A673 (cell line): ENCODE measurements around the gene ZNF483. TPM values are rescaled to one million over a fixed set of nuclear protein-coding genes. Genes with fewer than 3 reads are reported as not detected.

Experiments used
- BruUV-seq: library from RNA; stranded (reverse); fragments of 400-500 nt; replicated peaks from 2 replicates; lab custom pipeline; 2021; lab: Mats Ljungman, UMichigan
- CTCF ChIA-PET: fragments of 300-600 bp; sonication (Branson Sonifier 250); formaldehyde crosslinking; loops from one replicate; lab custom pipeline; 2022; ENCODE audit warnings: antibody characterized with exemption; lab: Charles Lee
- POLR2A ChIA-PET: fragments of 300-600 bp; sonication (Branson Sonifier 250); formaldehyde crosslinking; loops from one replicate; lab custom pipeline; 2022; ENCODE audit warnings: antibody characterized with exemption; ENCODE audit not compliant: low non-redundant PET; lab: Charles Lee
- DNase-seq: peaks from one replicate; pipeline ENCODE4 v3.0.0-alpha.2; 2015; ENCODE audit warnings: low spot score
- H3K27ac ChIP-seq: fragments of 200-600 bp; sonication (generic); 2 replicates; pipeline ENCODE4 v1.5.1; 2016; ENCODE audit warnings: mixed run types, low read depth, mild to moderate bottlenecking, mixed read lengths, antibody characterized with exemption, low read length; ENCODE audit not compliant: poor library complexity, severe bottlenecking
- H3K27me3 ChIP-seq: fragments of 200-600 bp; sonication (generic); replicated peaks from 2 replicates; pipeline ENCODE4 v1.6.1; 2017; ENCODE audit warnings: mixed run types, low read depth, mild to moderate bottlenecking, mixed read lengths, antibody characterized with exemption, low read length; ENCODE audit not compliant: insufficient read depth, poor library complexity
- H3K36me3 ChIP-seq: fragments of 200-600 bp; sonication (generic); 2 replicates; pipeline ENCODE4 v1.6.1; 2016; ENCODE audit warnings: mixed run types, mild to moderate bottlenecking, mixed read lengths, antibody characterized with exemption, low read length; ENCODE audit not compliant: insufficient read depth, poor library complexity, severe bottlenecking
- H3K4me1 ChIP-seq: fragments of 200-600 bp; sonication (generic); 2 replicates; pipeline ENCODE4 v1.6.1; 2017; ENCODE audit warnings: mixed run types, mild to moderate bottlenecking, mixed read lengths, antibody characterized with exemption, low read length; ENCODE audit not compliant: insufficient read depth, poor library complexity, severe bottlenecking
- H3K4me3 ChIP-seq: fragments of 200-600 bp; sonication (generic); 2 replicates; pipeline ENCODE4 v1.5.1; 2016; ENCODE audit warnings: low read depth, mixed run types, mild to moderate bottlenecking, mixed read lengths, low read length; ENCODE audit not compliant: poor library complexity, severe bottlenecking
- H3K9me3 ChIP-seq: fragments of 200-600 bp; sonication (generic); 2 replicates; pipeline ENCODE4 v1.6.1; 2016; ENCODE audit warnings: mixed run types, low read depth, mild to moderate bottlenecking, mixed read lengths, antibody characterized with exemption, low read length; ENCODE audit not compliant: poor library complexity, severe bottlenecking
- EZH2 ChIP-seq: fragments of 200-600 bp; sonication (generic); IDR thresholded peaks from 2 replicates; pipeline ENCODE4 v1.6.1; 2017; ENCODE audit warnings: borderline replicate concordance, low read depth, mild to moderate bottlenecking, mixed read lengths, antibody characterized with exemption, low read length; ENCODE audit not compliant: poor library complexity, severe bottlenecking
- intact Hi-C: fragments of 100-400 bp; cut with micrococcal nuclease; formaldehyde crosslinking; loops from one replicate; pipeline ENCODE4 v1.10.0; 2022; ENCODE audit not compliant: unreplicated experiment
- total RNA-seq: library from RNA; stranded (reverse); gene quantifications from 2 replicates; pipeline ENCODE4 v1.2.3, GENCODE V29; 2021
- TF ChIP-seq, protein P1 (sequence below): fragments of 300-800, 200-600 bp; sonication (generic); conservative IDR thresholded peaks from 2 replicates; pipeline ENCODE4 v1.5.1; 2017; ENCODE audit warnings: low read depth, mild to moderate bottlenecking, antibody characterized with exemption, low read length, moderate library complexity, mixed read lengths

The ZNF483 gene
- total RNA-seq, 1 experiment from 2014 or later, result 3.4 TPM

DNA sequence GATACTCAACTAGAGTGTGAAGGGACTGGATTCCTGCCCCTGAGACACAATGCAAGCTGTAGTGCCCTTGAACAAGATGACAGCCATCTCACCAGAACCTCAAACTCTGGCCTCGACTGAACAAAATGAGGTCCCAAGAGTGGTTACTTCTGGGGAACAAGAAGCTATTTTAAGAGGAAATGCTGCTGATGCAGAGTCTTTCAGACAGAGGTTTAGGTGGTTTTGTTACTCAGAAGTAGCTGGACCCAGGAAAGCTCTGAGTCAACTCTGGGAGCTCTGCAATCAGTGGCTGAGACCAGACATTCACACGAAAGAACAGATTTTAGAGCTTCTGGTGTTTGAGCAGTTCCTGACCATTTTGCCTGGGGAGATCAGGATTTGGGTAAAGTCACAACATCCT, 2.4 kb downstream of the ZNF483 start:
- H3K9me3 ChIP-seq, result no peaks in the 10 kb centered on the region
- ChIA-PET CTCF (no interaction called here), POLR2A (no interaction called here)
- TF ChIP-seq EZH2, result no peak
- TF ChIP-seq, protein P1, sequence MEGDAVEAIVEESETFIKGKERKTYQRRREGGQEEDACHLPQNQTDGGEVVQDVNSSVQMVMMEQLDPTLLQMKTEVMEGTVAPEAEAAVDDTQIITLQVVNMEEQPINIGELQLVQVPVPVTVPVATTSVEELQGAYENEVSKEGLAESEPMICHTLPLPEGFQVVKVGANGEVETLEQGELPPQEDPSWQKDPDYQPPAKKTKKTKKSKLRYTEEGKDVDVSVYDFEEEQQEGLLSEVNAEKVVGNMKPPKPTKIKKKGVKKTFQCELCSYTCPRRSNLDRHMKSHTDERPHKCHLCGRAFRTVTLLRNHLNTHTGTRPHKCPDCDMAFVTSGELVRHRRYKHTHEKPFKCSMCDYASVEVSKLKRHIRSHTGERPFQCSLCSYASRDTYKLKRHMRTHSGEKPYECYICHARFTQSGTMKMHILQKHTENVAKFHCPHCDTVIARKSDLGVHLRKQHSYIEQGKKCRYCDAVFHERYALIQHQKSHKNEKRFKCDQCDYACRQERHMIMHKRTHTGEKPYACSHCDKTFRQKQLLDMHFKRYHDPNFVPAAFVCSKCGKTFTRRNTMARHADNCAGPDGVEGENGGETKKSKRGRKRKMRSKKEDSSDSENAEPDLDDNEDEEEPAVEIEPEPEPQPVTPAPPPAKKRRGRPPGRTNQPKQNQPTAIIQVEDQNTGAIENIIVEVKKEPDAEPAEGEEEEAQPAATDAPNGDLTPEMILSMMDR, result no peak
- peaks cover 4% of the 10 kb centered on the region for H3K27me3 ChIP-seq
- DNase-seq, result no peak
- no peak overlapping the region for H3K4me3 ChIP-seq
- no TSS peak for BruUV-seq
- H3K27ac ChIP-seq, result no peak overlapping the region
- intact Hi-C loops, result no loop called here
- no peaks in the 10 kb centered on the region for H3K36me3 ChIP-seq
- peaks cover 17% of the 10 kb centered on the region for H3K4me1 ChIP-seq

DNA sequence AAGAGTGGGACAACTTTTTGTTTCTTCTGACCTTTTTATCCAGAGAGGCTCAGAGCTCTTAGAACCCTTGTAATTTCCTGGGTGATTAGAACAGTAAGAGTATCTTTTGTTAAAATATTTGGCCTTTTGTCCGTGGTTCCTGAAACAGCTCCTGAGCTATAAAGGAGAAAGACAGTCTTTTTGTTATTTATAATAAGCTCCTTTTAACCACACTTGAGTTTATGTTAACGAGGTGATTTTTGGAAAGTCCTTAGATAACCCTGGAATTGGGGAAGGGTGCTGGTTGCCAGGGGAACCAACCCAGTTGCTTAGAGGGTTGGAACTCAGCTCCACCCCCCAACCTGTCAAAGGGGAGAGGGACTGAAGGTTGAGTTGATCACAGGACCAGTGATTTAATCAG, 4.8 kb downstream of the ZNF483 start:
- H3K27ac ChIP-seq, result no peak overlapping the region
- POLR2A ChIA-PET, result interaction anchor here (0.5 to 0.6 kb wide), 2 partner anchors 43 to 389 kb away, joined by 3 read pairs; no protein-coding TSS in a partner anchor
- intact Hi-C loops, result no loop called here

DNA sequence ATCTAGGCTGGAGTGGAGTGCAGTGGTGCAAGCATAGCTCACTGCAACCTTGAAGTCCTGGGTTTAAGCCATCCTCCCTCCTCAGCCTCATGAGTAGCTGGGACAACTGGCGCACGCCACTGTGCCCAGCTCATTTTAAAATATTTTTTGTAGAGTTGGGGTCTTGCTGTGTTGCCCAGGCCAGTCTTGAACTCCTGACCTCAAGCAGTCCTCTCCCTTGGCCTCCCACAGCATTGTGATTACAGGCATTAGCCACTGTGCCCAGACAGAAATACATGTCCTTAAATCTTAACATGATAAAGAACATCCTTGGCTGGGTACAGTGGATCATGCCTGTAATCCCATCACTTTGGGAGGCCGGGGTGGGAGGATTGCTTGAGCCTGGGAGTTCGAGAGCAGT, 6.7 kb downstream of the ZNF483 start:
- H3K4me1 ChIP-seq, result peaks cover 11% of the 10 kb centered on the region
- H3K9me3 ChIP-seq, result peaks cover 4% of the 10 kb centered on the region
- ChIA-PET CTCF (no interaction called here), POLR2A (no interaction called here)
- TF ChIP-seq, protein P1, result no peak
- no peak for TF ChIP-seq EZH2
- no peak overlapping the region for H3K4me3 ChIP-seq
- H3K36me3 ChIP-seq, result no peaks in the 10 kb centered on the region
- intact Hi-C loops, result no loop called here
- DNase-seq, result no peak
- H3K27ac ChIP-seq, result no peak overlapping the region
- H3K27me3 ChIP-seq, result no peaks in the 10 kb centered on the region
- no TSS peak for BruUV-seq

More for the DNA sequence above, 4.8 kb downstream of the ZNF483 start:
- CTCF ChIA-PET, result no interaction called here
- no peaks in the 10 kb centered on the region for H3K9me3 ChIP-seq
- H3K4me3 ChIP-seq, result no peak overlapping the region
- H3K36me3 ChIP-seq, result no peaks in the 10 kb centered on the region
- TF ChIP-seq, protein P1, result no peak
- no peak for TF ChIP-seq EZH2
- DNase-seq, result peak; percentile 74
- peaks cover 4% of the 10 kb centered on the region for H3K27me3 ChIP-seq
- no TSS peak for BruUV-seq
- H3K4me1 ChIP-seq, result peaks cover 17% of the 10 kb centered on the region
